ENCODE results near the gene CDH16.

GRCh38 chr16:66915041-66915440 is 3.6 kb downstream of the CDH16 start:
- TF ChIP-seq CTCF (IDR thresholded peaks at IDR 0.05; ENCODE audit: low read length) = no peak
- no peak for TF ChIP-seq EZH2 (IDR thresholded peaks at IDR 0.05; ENCODE audit: borderline replicate concordance, low read length)

Data from OCI-LY1 (cell line).